SK-N-SH (cell line): Measurements from ENCODE around the gene TECTB. TPM values are rescaled to one million over a fixed set of nuclear protein-coding genes. Genes with fewer than 3 reads are reported as not detected.

Source experiments
- CTCF ChIA-PET: fragments of 300-600, 350-600 bp; formaldehyde crosslinking; extraction: SDS; loops from one replicate; lab custom pipeline; 2021; lab: Yijun Ruan, JAX
- POLR2A ChIA-PET: fragments of 350-600 bp; sonication (Branson Sonifier 250); formaldehyde crosslinking; extraction: SDS; loops from one replicate; lab custom pipeline; 2020; ENCODE audit warnings: antibody characterized with exemption, inconsistent platforms; lab: Yijun Ruan, JAX
- DNase-seq: peaks from one replicate; pipeline ENCODE4 v3.0.0; 2012
- H2AFZ ChIP-seq: fragments of 200-600 bp; sonication (generic); 2 replicates; pipeline ENCODE4 v1.8.1; 2016; ENCODE audit warnings: antibody characterized with exemption, mild to moderate bottlenecking, low read depth
- H3F3A ChIP-seq: fragments of 200-600 bp; sonication (generic); replicated peaks from 2 replicates; pipeline ENCODE3; 2016; ENCODE audit warnings: antibody characterized with exemption, mild to moderate bottlenecking; ENCODE audit not compliant: insufficient read depth
- H3K27ac ChIP-seq, 2 experiments: fragments of 200-500 bp in 1 of 2; fragments of 200-600 bp in 1 of 2; sonication (Bioruptor generic) in 1 of 2; sonication (generic), shearing (Covaris generic) in 1 of 2; 2 replicates each; pipeline versions ENCODE4 v1.5.1 to v1.6.1; 2014 to 2016; ENCODE audit warnings: low read depth in 2 of 2, inconsistent platforms in 1 of 2, low read length in 1 of 2, mild to moderate bottlenecking in 1 of 2, mixed read lengths in 1 of 2
- H3K27me3 ChIP-seq: fragments of 200-600 bp; sonication (generic), shearing (Covaris generic); 2 replicates; pipeline ENCODE4 v1.6.1; 2016; ENCODE audit warnings: mixed run types; ENCODE audit not compliant: insufficient read depth
- H3K36me3 ChIP-seq, 2 experiments: fragments of 200-500 bp in 1 of 2; fragments of 200-600 bp in 1 of 2; sonication (Bioruptor generic) in 1 of 2; sonication (generic) in 1 of 2; replicated peaks in 1 of 2; 2 replicates each; pipeline versions ENCODE3 to v1.5.1; 2014 to 2016; ENCODE audit warnings: low read length in 1 of 2, mild to moderate bottlenecking in 1 of 2; ENCODE audit not compliant: insufficient read depth in 2 of 2, control insufficient read depth in 1 of 2
- H3K4me1 ChIP-seq, 2 experiments: fragments of 200-500 bp in 1 of 2; fragments of 200-600 bp in 1 of 2; sonication (Bioruptor generic) in 1 of 2; sonication (generic), shearing (Covaris generic) in 1 of 2; 2 replicates each; pipeline versions ENCODE4 v1.5.1 to v1.6.1; 2014 to 2016; ENCODE audit warnings: low read depth in 1 of 2, low read length in 1 of 2, mixed run types in 1 of 2; ENCODE audit not compliant: insufficient read depth in 2 of 2, control insufficient read depth in 1 of 2
- H3K4me2 ChIP-seq: fragments of 200-600 bp; sonication (generic), shearing (Covaris generic); 2 replicates; pipeline ENCODE4 v1.6.1; 2017; ENCODE audit warnings: mixed run types
- H3K4me3 ChIP-seq, 2 experiments: fragments of 200-500 bp in 1 of 2; fragments of 200-600 bp in 1 of 2; sonication (Bioruptor generic) in 1 of 2; sonication (generic), shearing (Covaris generic) in 1 of 2; 2 replicates each; pipeline versions ENCODE4 v1.5.1 to v1.8.1; 2014 to 2016; ENCODE audit warnings: low read depth in 2 of 2, inconsistent platforms in 1 of 2, low read length in 1 of 2, mild to moderate bottlenecking in 1 of 2, mixed read lengths in 1 of 2, moderate library complexity in 1 of 2
- H3K79me2 ChIP-seq: fragments of 200-600 bp; sonication (generic); 2 replicates; pipeline ENCODE4 v1.8.1; 2017; ENCODE audit warnings: mild to moderate bottlenecking; ENCODE audit not compliant: insufficient read depth
- H3K9ac ChIP-seq: fragments of 200-600 bp; sonication (generic); 2 replicates; pipeline ENCODE4 v1.6.1; 2017; ENCODE audit warnings: mixed run types
- H3K9me2 ChIP-seq: fragments of 200-600 bp; sonication (generic); 2 replicates; pipeline ENCODE4 v1.6.1; 2017; ENCODE audit warnings: mixed run types
- H3K9me3 ChIP-seq: fragments of 200-600 bp; sonication (generic); 2 replicates; pipeline ENCODE4 v1.6.1; 2017; ENCODE audit warnings: mixed run types, mild to moderate bottlenecking, moderate library complexity
- H4K20me1 ChIP-seq: fragments of 200-600 bp; sonication (generic); 2 replicates; pipeline ENCODE4 v1.6.1; 2017; ENCODE audit warnings: mild to moderate bottlenecking, mixed run types; ENCODE audit not compliant: insufficient read depth
- EZH2phosphoT487 ChIP-seq: fragments of 200-600 bp; sonication (generic); IDR thresholded peaks from 2 replicates; pipeline ENCODE4 v1.6.1; 2017; ENCODE audit warnings: low read depth, mixed run types, mild to moderate bottlenecking, antibody characterized with exemption, moderate library complexity, borderline replicate concordance
- FOSL2 ChIP-seq: IDR thresholded peaks from 2 replicates; pipeline ENCODE4 v1.4.0; 2012; ENCODE audit warnings: low read depth, mild to moderate bottlenecking, moderate library complexity, borderline replicate concordance
- FOXJ3 ChIP-seq: sonication (generic); formaldehyde crosslinking; IDR thresholded peaks from 2 replicates; pipeline ENCODE4 v1.5.1; 2020; ENCODE audit warnings: mild to moderate bottlenecking, missing genetic modification reagents
- FOXM1 ChIP-seq: IDR thresholded peaks from 2 replicates; pipeline ENCODE4 v1.4.0; 2012; ENCODE audit warnings: low read depth, mild to moderate bottlenecking
- GATA2 ChIP-seq: sonication (generic); formaldehyde crosslinking; IDR thresholded peaks from 2 replicates; pipeline ENCODE4 v1.5.0; 2020; ENCODE audit warnings: mild to moderate bottlenecking, missing genetic modification reagents
- JUND ChIP-seq: IDR thresholded peaks from 2 replicates; pipeline ENCODE4 v1.4.0; 2012
- MEF2A ChIP-seq: IDR thresholded peaks from 2 replicates; pipeline ENCODE4 v1.4.0; 2012; ENCODE audit warnings: low read depth, borderline replicate concordance
- MXI1 ChIP-seq: IDR thresholded peaks from 2 replicates; pipeline ENCODE4 v1.6.1; 2012; ENCODE audit warnings: mild to moderate bottlenecking, low read depth, low read length, improper control_type of control experiment
- NFIC ChIP-seq: IDR thresholded peaks from 2 replicates; pipeline ENCODE4 v1.4.0; 2012; ENCODE audit warnings: borderline replicate concordance
- NRF1 ChIP-seq: IDR thresholded peaks from 2 replicates; pipeline ENCODE4 v1.6.1; 2012; ENCODE audit warnings: low read depth, mild to moderate bottlenecking, low read length
- RCOR1 ChIP-seq: fragments of 150-350 bp; IDR thresholded peaks from 2 replicates; pipeline ENCODE4 v1.6.1; 2017; ENCODE audit warnings: antibody characterized with exemption, low read length
- RXRA ChIP-seq: IDR thresholded peaks from 2 replicates; pipeline ENCODE4 v1.4.0; 2012; ENCODE audit warnings: low read depth, mild to moderate bottlenecking, borderline replicate concordance
- TAF1 ChIP-seq: IDR thresholded peaks from 2 replicates; pipeline ENCODE4 v1.6.1; 2012; ENCODE audit warnings: low read depth, mild to moderate bottlenecking, low read length, moderate library complexity, borderline replicate concordance
- TCF12 ChIP-seq: IDR thresholded peaks from 2 replicates; pipeline ENCODE4 v1.4.0; 2012
- TEAD4 ChIP-seq: IDR thresholded peaks from 2 replicates; pipeline ENCODE4 v1.4.0; 2012; ENCODE audit warnings: mild to moderate bottlenecking, borderline replicate concordance; ENCODE audit not compliant: insufficient read depth
- YY1 ChIP-seq: IDR thresholded peaks from 2 replicates; pipeline ENCODE4 v1.4.0; 2012; ENCODE audit warnings: low read depth, mild to moderate bottlenecking
- WGBS: methylation state at CpG from one replicate; pipeline ENCODE4 v1.1.6; 2017; ENCODE audit warnings: low lambda C conversion rate; 5-methylcytosine and 5-hydroxymethylcytosine counted together
- polyA plus RNA-seq, 3 experiments: library from polyadenylated mRNA; depleted of rRNA; stranded (reverse); fragments of >200 nt; gene quantifications; 2 replicates each; pipeline ENCODE4 v1.2.3, GENCODE V29; 2012
- TF ChIP-seq, protein P1 (sequence below): fragments of 200-600 bp; sonication (generic); IDR thresholded peaks from 2 replicates; pipeline ENCODE4 v1.6.1; 2017; ENCODE audit warnings: antibody characterized with exemption, mild to moderate bottlenecking, moderate library complexity
- TF ChIP-seq, protein P2 (sequence below): IDR thresholded peaks from 2 replicates; pipeline ENCODE4 v1.6.1; 2012; ENCODE audit warnings: mild to moderate bottlenecking, low read depth, low read length, moderate library complexity
- TF ChIP-seq, protein P3 (sequence below): IDR thresholded peaks from 2 replicates; pipeline ENCODE4; 2012

Gene TECTB
- polyA plus RNA-seq, 1 of the 3 experiments (the other 2 are of a cell fraction), result not detected

DNA sequence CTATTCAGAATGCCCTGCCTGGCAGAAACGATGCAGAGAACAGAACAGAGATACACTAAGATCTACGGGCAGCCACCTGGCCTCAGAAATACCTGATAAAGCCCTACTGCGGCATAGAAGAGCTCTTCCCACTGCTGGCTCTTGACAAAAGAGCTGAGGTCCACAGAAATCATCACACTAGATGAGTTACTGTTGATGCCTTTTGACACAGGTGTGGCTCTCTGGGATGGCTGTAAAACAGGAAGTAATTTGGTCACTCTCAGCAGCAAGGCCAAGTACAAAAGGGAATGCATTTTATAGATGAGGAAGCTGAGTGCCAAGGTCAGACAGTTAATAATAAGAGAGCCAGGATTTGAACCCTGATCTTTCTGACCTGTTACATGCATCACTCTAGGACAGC lies 55.8 kb downstream of the TECTB start:
- no peaks in the 10 kb centered on the region for H3K9me3 ChIP-seq
- ChIA-PET POLR2A (interaction anchor here (1.2 kb wide), 1 partner anchor 10 kb away, joined by 3 read pairs; no protein-coding TSS in a partner anchor), CTCF (interaction anchor here (0.6 to 1.8 kb wide), 3 partner anchors 25 to 1262 kb away, joined by 3 to 4 read pairs (median 4); partner anchors contain the start of gene ADRA2A)
- H2AFZ ChIP-seq, result no peak overlapping the region
- no peak overlapping the region for H3K4me3 ChIP-seq
- no peaks in the 10 kb centered on the region for H3K27me3 ChIP-seq
- H4K20me1 ChIP-seq, result no peaks in the 10 kb centered on the region
- H3F3A ChIP-seq, result no peaks in the 10 kb centered on the region
- no peak overlapping the region for H3K9ac ChIP-seq
- H3K79me2 ChIP-seq, result no peaks in the 10 kb centered on the region
- 49% methylated on average over 3 of the region's 3 CpGs for WGBS
- H3K27ac ChIP-seq, result no peak overlapping the region
- no peak overlapping the region for H3K4me2 ChIP-seq
- TF ChIP-seq TCF12 (no peak), RXRA (no peak), MEF2A (no peak), FOXM1 (no peak), JUND (no peak), RCOR1 (no peak), GATA2 (CRISPR knock-in tag) (no peak), NFIC (no peak), MXI1 (no peak), FOXJ3 (CRISPR knock-in tag) (no peak), TAF1 (no peak), FOSL2 (no peak), YY1 (no peak), EZH2phosphoT487 (no peak), NRF1 (no peak), TEAD4 (no peak)
- TF ChIP-seq, protein P1, sequence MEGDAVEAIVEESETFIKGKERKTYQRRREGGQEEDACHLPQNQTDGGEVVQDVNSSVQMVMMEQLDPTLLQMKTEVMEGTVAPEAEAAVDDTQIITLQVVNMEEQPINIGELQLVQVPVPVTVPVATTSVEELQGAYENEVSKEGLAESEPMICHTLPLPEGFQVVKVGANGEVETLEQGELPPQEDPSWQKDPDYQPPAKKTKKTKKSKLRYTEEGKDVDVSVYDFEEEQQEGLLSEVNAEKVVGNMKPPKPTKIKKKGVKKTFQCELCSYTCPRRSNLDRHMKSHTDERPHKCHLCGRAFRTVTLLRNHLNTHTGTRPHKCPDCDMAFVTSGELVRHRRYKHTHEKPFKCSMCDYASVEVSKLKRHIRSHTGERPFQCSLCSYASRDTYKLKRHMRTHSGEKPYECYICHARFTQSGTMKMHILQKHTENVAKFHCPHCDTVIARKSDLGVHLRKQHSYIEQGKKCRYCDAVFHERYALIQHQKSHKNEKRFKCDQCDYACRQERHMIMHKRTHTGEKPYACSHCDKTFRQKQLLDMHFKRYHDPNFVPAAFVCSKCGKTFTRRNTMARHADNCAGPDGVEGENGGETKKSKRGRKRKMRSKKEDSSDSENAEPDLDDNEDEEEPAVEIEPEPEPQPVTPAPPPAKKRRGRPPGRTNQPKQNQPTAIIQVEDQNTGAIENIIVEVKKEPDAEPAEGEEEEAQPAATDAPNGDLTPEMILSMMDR, result no peak
- TF ChIP-seq, protein P2, sequence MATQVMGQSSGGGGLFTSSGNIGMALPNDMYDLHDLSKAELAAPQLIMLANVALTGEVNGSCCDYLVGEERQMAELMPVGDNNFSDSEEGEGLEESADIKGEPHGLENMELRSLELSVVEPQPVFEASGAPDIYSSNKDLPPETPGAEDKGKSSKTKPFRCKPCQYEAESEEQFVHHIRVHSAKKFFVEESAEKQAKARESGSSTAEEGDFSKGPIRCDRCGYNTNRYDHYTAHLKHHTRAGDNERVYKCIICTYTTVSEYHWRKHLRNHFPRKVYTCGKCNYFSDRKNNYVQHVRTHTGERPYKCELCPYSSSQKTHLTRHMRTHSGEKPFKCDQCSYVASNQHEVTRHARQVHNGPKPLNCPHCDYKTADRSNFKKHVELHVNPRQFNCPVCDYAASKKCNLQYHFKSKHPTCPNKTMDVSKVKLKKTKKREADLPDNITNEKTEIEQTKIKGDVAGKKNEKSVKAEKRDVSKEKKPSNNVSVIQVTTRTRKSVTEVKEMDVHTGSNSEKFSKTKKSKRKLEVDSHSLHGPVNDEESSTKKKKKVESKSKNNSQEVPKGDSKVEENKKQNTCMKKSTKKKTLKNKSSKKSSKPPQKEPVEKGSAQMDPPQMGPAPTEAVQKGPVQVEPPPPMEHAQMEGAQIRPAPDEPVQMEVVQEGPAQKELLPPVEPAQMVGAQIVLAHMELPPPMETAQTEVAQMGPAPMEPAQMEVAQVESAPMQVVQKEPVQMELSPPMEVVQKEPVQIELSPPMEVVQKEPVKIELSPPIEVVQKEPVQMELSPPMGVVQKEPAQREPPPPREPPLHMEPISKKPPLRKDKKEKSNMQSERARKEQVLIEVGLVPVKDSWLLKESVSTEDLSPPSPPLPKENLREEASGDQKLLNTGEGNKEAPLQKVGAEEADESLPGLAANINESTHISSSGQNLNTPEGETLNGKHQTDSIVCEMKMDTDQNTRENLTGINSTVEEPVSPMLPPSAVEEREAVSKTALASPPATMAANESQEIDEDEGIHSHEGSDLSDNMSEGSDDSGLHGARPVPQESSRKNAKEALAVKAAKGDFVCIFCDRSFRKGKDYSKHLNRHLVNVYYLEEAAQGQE, result no peak
- TF ChIP-seq, protein P3, sequence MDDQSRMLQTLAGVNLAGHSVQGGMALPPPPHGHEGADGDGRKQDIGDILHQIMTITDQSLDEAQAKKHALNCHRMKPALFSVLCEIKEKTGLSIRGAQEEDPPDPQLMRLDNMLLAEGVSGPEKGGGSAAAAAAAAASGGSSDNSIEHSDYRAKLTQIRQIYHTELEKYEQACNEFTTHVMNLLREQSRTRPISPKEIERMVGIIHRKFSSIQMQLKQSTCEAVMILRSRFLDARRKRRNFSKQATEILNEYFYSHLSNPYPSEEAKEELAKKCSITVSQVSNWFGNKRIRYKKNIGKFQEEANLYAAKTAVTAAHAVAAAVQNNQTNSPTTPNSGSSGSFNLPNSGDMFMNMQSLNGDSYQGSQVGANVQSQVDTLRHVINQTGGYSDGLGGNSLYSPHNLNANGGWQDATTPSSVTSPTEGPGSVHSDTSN, result no peak
- H3K36me3 ChIP-seq, result no peaks in the 10 kb centered on the region
- DNase-seq, result no peak
- peaks cover 0 to 19% of the 10 kb centered on the region in 2 experiments; a peak in 1 of 4 replicates for H3K4me1 ChIP-seq
- no peaks in the 10 kb centered on the region for H3K9me2 ChIP-seq
